OCI-LY3 (cell line): ENCODE data around the gene GLP2R.

Experiments used
- CTCF ChIP-seq: fragments of 200-600, 300-600 bp; sonication (generic); IDR thresholded peaks from 2 replicates; pipeline ENCODE4 v1.5.1; 2014; ENCODE audit warnings: antibody characterized with exemption, low read length, low read depth
- EZH2phosphoT487 ChIP-seq: fragments of 200-600 bp; shearing (Covaris generic); IDR thresholded peaks from 2 replicates; pipeline ENCODE4 v1.6.1; 2018; ENCODE audit warnings: antibody characterized with exemption, mixed run types, low read depth

- TF ChIP-seq CTCF (no peak), EZH2phosphoT487 (no peak)
Observed at GRCh38 chr17:9776911-9777310, 48.8 kb upstream of the GLP2R start.
